WTC11 (cell line): ENCODE results near the gene ARMH2. TPM values are rescaled to one million over a fixed set of nuclear protein-coding genes. Genes with fewer than 3 reads are reported as not detected.
A peak's percentile ranks its signal among the peaks of the same experiment; 100 is the strongest.

Experiments used
- ATAC-seq: fragments of 200-7000 bp; cut with Tn5 transposase; 2 replicates; pipeline ENCODE4 v1.10.0; 2021; ENCODE audit warnings: mild to moderate bottlenecking, moderate library complexity
- CTCF ChIA-PET: fragments of 300-600 bp; sonication (Branson Sonifier 250); formaldehyde crosslinking; loops from one replicate; lab custom pipeline; 2021; ENCODE audit warnings: antibody characterized with exemption; lab: Charles Lee
- POLR2A ChIA-PET: fragments of 350-600 bp; sonication (Branson Sonifier 250); formaldehyde crosslinking; loops from one replicate; lab custom pipeline; 2021; ENCODE audit warnings: antibody characterized with exemption; lab: Charles Lee
- DNase-seq: peaks from one replicate; pipeline ENCODE4 v3.0.0; 2021; ENCODE audit warnings: low spot score
- H3K27ac Mint-ChIP-seq: 2 replicates; pipeline ENCODE4 v1.8.0; 2021; ENCODE audit warnings: mixed read lengths
- H3K27me3 Mint-ChIP-seq: 2 replicates; pipeline ENCODE4 v1.8.0; 2021; ENCODE audit warnings: low read depth, mild to moderate bottlenecking, moderate library complexity, mixed read lengths
- H3K36me3 Mint-ChIP-seq: 2 replicates; pipeline ENCODE4 v1.8.0; 2021; ENCODE audit warnings: mixed read lengths
- H3K4me1 Mint-ChIP-seq: 2 replicates; pipeline ENCODE4 v1.8.0; 2022; ENCODE audit warnings: mixed read lengths
- H3K4me3 Mint-ChIP-seq: 2 replicates; pipeline ENCODE4 v1.8.0; 2021; ENCODE audit warnings: mild to moderate bottlenecking, moderate library complexity, mixed read lengths
- H3K9me3 Mint-ChIP-seq: 2 replicates; pipeline ENCODE4 v1.8.0; 2021; ENCODE audit warnings: mixed read lengths
- ATF1 ChIP-seq: sonication (generic); formaldehyde crosslinking; IDR thresholded peaks from 2 replicates; pipeline ENCODE4 v1.8.1; 2023; ENCODE audit warnings: mild to moderate bottlenecking, moderate library complexity, missing genetic modification reagents
- CBFB ChIP-seq: sonication (generic); formaldehyde crosslinking; IDR thresholded peaks from 2 replicates; pipeline ENCODE4 v1.8.1; 2022; ENCODE audit warnings: mild to moderate bottlenecking, low read depth, missing genetic modification reagents
- CREM ChIP-seq: sonication (generic); formaldehyde crosslinking; IDR thresholded peaks from 2 replicates; pipeline ENCODE4 v1.8.1; 2022; ENCODE audit warnings: mild to moderate bottlenecking, missing genetic modification reagents, moderate library complexity
- CTCF ChIP-seq: fragments of 200-600 bp; IDR thresholded peaks from 2 replicates; pipeline ENCODE4 v1.8.0; 2022; ENCODE audit warnings: antibody characterized with exemption
- E2F1 ChIP-seq: sonication (generic); formaldehyde crosslinking; IDR thresholded peaks from 2 replicates; pipeline ENCODE4 v1.8.0; 2022; ENCODE audit warnings: mild to moderate bottlenecking, missing genetic modification reagents
- ESRRA ChIP-seq: sonication (generic); formaldehyde crosslinking; IDR thresholded peaks from 2 replicates; pipeline ENCODE4 v1.8.1; 2022; ENCODE audit warnings: mild to moderate bottlenecking, missing genetic modification reagents, borderline replicate concordance
- FOXK1 ChIP-seq: sonication (generic); formaldehyde crosslinking; IDR thresholded peaks from 2 replicates; pipeline ENCODE4 v1.8.0; 2022; ENCODE audit warnings: mild to moderate bottlenecking, moderate library complexity, missing genetic modification reagents
- GABPB1 ChIP-seq: sonication (generic); formaldehyde crosslinking; IDR thresholded peaks from 2 replicates; pipeline ENCODE4 v1.8.1; 2023; ENCODE audit warnings: mild to moderate bottlenecking, missing genetic modification reagents
- NFE2L1 ChIP-seq: sonication (generic); formaldehyde crosslinking; IDR thresholded peaks from 2 replicates; pipeline ENCODE4 v1.8.1; 2023; ENCODE audit warnings: missing genetic modification reagents
- NR1H2 ChIP-seq: sonication (generic); formaldehyde crosslinking; IDR thresholded peaks from 2 replicates; pipeline ENCODE4 v1.9.0; 2021; ENCODE audit warnings: mild to moderate bottlenecking, moderate library complexity, missing genetic modification reagents
- NR3C1 ChIP-seq: sonication (generic); formaldehyde crosslinking; conservative IDR thresholded peaks from 2 replicates; pipeline ENCODE4 v1.8.1; 2023; ENCODE audit warnings: low read depth, mild to moderate bottlenecking, missing genetic modification reagents
- PRRX2 ChIP-seq: fragments of 250-450 bp; sonication (Bioruptor Pico); IDR thresholded peaks from 2 replicates; pipeline ENCODE4 v1.8.0; 2021; ENCODE audit warnings: mild to moderate bottlenecking
- TEAD1 ChIP-seq: sonication (generic); formaldehyde crosslinking; IDR thresholded peaks from 2 replicates; pipeline ENCODE4 v1.8.0; 2022; ENCODE audit warnings: mild to moderate bottlenecking, missing genetic modification reagents
- TP53 ChIP-seq: sonication (generic); formaldehyde crosslinking; IDR thresholded peaks from 2 replicates; pipeline ENCODE4 v1.8.1; 2023; ENCODE audit warnings: mild to moderate bottlenecking, missing genetic modification reagents
- ZBTB43 ChIP-seq: sonication (generic); formaldehyde crosslinking; IDR thresholded peaks from 2 replicates; pipeline ENCODE4 v1.8.1; 2023; ENCODE audit warnings: mild to moderate bottlenecking, missing genetic modification reagents
- ZNF219 ChIP-seq: sonication (generic); formaldehyde crosslinking; IDR thresholded peaks from 2 replicates; pipeline ENCODE4 v1.8.0; 2023; ENCODE audit warnings: missing genetic modification reagents, mild to moderate bottlenecking, borderline replicate concordance
- ZNF232 ChIP-seq: sonication (generic); formaldehyde crosslinking; IDR thresholded peaks from 2 replicates; pipeline ENCODE4 v1.8.0; 2022; ENCODE audit warnings: mild to moderate bottlenecking, missing genetic modification reagents
- ZNF423 ChIP-seq: fragments of 250-450 bp; sonication (Bioruptor Pico); IDR thresholded peaks from 2 replicates; pipeline ENCODE4 v2.1.2; 2022; ENCODE audit warnings: mild to moderate bottlenecking, moderate library complexity
- total RNA-seq: library from RNA; stranded (reverse); gene quantifications from 3 replicates; pipeline ENCODE4 v1.2.3, GENCODE V29; 2021
- TF ChIP-seq, protein P1 (sequence below): sonication (generic); formaldehyde crosslinking; conservative IDR thresholded peaks from 2 replicates; pipeline ENCODE4 v1.8.1; 2023; ENCODE audit warnings: mild to moderate bottlenecking, low read depth, missing genetic modification reagents, moderate library complexity
- TF ChIP-seq, protein P2 (sequence below): sonication (generic); formaldehyde crosslinking; IDR thresholded peaks from 2 replicates; pipeline ENCODE4 v1.8.0; 2023; ENCODE audit warnings: mild to moderate bottlenecking, missing genetic modification reagents
- TF ChIP-seq, protein P3 (sequence below): sonication (generic); formaldehyde crosslinking; IDR thresholded peaks from 2 replicates; pipeline ENCODE4 v1.8.0; 2023; ENCODE audit warnings: missing genetic modification reagents

The ARMH2 gene
- total RNA-seq, 1 experiment from 2014 or later = not detected

DNA sequence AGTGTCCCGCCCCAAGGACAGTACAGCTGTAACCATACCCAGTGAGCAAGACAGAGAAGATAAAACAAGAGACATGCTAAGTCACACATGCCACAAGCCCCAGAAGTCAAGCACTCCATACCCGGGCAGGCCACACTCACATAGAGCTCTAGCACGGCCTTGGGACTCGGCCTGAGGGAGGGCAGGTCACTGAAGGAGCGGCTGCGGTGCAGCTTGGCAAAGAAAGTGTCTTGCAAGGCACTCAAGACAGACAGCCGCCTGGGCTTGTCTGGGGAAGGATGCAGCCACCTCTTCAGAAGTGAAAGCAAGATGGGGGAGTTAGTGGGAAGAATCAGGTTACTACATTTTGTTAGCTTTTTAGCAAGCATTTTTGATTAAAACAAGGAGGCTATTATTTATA lies 48.7 kb upstream of the ARMH2 start:
- Mint-ChIP-seq H3K36me3 (peaks cover 21% of the 10 kb centered on the region), H3K9me3 (no peaks in the 10 kb centered on the region), H3K4me1 (peaks cover 6% of the 10 kb centered on the region; the same call in 1 of the 2 replicates), H3K27me3 (no peaks in the 10 kb centered on the region), H3K4me3 (no peak overlapping the region), H3K27ac (peak overlapping the region; percentile 43)
- ATAC-seq = no peak
- TF ChIP-seq CBFB (CRISPR knock-in tag) (no peak), CTCF (no peak), E2F1 (CRISPR knock-in tag) (no peak), ZNF232 (CRISPR knock-in tag) (no peak), PRRX2 (no peak), ZNF219 (CRISPR knock-in tag) (no peak)
- POLR2A ChIA-PET = no interaction called here
- CTCF ChIA-PET = interaction anchor here (0.8 kb wide), 1 partner anchor 9 kb away, joined by 3 read pairs; no protein-coding TSS in a partner anchor
- DNase-seq = no peak

DNA sequence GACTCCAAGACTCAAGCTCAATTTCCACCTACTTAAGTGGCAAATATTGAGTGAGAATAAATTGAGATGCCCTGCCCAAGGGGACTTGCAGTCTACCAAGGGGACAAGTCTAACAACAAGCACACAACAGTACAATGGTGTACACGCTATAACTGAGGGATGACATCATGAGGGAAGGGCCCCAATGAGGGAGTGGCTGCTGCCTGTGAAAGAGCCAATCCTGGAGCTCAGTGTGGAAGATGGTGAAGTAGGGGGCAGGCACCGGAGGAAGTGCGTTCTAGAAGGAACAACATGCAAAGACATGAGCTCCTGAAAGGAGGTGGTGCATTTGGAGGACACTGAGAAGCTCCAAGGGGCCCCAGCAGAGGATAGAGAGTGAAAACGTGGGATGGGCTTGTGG lies 46.9 kb upstream of the ARMH2 start:
- no peak for ATAC-seq
- H3K9me3 Mint-ChIP-seq = no peaks in the 10 kb centered on the region
- H3K4me3 Mint-ChIP-seq = no peak overlapping the region
- TF ChIP-seq TEAD1 (CRISPR knock-in tag) = no peak
- TF ChIP-seq ESRRA (CRISPR knock-in tag) = no peak
- no peak for TF ChIP-seq ZBTB43 (CRISPR knock-in tag)
- no peak for TF ChIP-seq NR1H2
- no peak for TF ChIP-seq CREM
- no peak for TF ChIP-seq TP53 (CRISPR knock-in tag)
- TF ChIP-seq NR3C1 (CRISPR knock-in tag) = no peak
- TF ChIP-seq, protein P1, sequence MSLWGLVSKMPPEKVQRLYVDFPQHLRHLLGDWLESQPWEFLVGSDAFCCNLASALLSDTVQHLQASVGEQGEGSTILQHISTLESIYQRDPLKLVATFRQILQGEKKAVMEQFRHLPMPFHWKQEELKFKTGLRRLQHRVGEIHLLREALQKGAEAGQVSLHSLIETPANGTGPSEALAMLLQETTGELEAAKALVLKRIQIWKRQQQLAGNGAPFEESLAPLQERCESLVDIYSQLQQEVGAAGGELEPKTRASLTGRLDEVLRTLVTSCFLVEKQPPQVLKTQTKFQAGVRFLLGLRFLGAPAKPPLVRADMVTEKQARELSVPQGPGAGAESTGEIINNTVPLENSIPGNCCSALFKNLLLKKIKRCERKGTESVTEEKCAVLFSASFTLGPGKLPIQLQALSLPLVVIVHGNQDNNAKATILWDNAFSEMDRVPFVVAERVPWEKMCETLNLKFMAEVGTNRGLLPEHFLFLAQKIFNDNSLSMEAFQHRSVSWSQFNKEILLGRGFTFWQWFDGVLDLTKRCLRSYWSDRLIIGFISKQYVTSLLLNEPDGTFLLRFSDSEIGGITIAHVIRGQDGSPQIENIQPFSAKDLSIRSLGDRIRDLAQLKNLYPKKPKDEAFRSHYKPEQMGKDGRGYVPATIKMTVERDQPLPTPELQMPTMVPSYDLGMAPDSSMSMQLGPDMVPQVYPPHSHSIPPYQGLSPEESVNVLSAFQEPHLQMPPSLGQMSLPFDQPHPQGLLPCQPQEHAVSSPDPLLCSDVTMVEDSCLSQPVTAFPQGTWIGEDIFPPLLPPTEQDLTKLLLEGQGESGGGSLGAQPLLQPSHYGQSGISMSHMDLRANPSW (CRISPR knock-in tag) = no peak
- TF ChIP-seq FOXK1 (CRISPR knock-in tag) = no peak
- no peaks in the 10 kb centered on the region for H3K27me3 Mint-ChIP-seq
- ChIA-PET CTCF (interaction anchor here (1.2 to 1.7 kb wide), 2 partner anchors 146 to 172 kb away, joined by 5 to 6 read pairs; no protein-coding TSS in a partner anchor), POLR2A (interaction anchor here (0.6 kb wide), 1 partner anchor 20 kb away, joined by 3 read pairs; no protein-coding TSS in a partner anchor)
- H3K27ac Mint-ChIP-seq = no peak overlapping the region
- H3K4me1 Mint-ChIP-seq = peaks cover 6% of the 10 kb centered on the region; the same call in 1 of the 2 replicates
- peaks cover 21% of the 10 kb centered on the region for H3K36me3 Mint-ChIP-seq
- no peak for DNase-seq

DNA sequence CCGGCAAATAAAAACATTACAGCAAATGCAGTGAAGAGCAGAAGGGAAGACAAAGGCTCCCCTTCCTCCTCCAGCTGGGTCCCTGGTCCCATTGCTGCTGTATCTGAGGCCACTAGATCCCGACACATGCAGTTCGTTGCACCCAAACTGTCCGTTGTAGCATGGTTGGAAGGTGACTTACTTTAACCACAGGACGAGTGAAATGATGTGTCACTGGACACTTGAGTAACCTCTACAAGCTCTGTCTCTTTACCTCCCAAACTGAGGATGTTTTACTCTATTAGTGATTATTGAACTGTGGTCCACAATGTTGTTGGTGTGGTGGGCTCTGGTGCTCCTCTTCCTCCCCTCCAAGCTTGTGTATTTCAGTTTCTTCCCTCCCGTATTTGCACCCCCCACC lies 46.2 kb upstream of the ARMH2 start:
- peaks cover 21% of the 10 kb centered on the region for H3K36me3 Mint-ChIP-seq
- CTCF ChIA-PET = interaction anchor here (1.2 to 1.7 kb wide), 2 partner anchors 147 to 173 kb away, joined by 5 to 6 read pairs; no protein-coding TSS in a partner anchor
- DNase-seq (no peak), ATAC-seq (no peak)
- no peaks in the 10 kb centered on the region for H3K27me3 Mint-ChIP-seq
- POLR2A ChIA-PET = no interaction called here
- peaks cover 6% of the 10 kb centered on the region; the same call in 1 of the 2 replicates for H3K4me1 Mint-ChIP-seq
- H3K9me3 Mint-ChIP-seq = no peaks in the 10 kb centered on the region
- H3K27ac Mint-ChIP-seq = no peak overlapping the region
- no peak overlapping the region for H3K4me3 Mint-ChIP-seq
- TF ChIP-seq ZNF423 (CRISPR knock-in tag) = no peak
- TF ChIP-seq, protein P2, sequence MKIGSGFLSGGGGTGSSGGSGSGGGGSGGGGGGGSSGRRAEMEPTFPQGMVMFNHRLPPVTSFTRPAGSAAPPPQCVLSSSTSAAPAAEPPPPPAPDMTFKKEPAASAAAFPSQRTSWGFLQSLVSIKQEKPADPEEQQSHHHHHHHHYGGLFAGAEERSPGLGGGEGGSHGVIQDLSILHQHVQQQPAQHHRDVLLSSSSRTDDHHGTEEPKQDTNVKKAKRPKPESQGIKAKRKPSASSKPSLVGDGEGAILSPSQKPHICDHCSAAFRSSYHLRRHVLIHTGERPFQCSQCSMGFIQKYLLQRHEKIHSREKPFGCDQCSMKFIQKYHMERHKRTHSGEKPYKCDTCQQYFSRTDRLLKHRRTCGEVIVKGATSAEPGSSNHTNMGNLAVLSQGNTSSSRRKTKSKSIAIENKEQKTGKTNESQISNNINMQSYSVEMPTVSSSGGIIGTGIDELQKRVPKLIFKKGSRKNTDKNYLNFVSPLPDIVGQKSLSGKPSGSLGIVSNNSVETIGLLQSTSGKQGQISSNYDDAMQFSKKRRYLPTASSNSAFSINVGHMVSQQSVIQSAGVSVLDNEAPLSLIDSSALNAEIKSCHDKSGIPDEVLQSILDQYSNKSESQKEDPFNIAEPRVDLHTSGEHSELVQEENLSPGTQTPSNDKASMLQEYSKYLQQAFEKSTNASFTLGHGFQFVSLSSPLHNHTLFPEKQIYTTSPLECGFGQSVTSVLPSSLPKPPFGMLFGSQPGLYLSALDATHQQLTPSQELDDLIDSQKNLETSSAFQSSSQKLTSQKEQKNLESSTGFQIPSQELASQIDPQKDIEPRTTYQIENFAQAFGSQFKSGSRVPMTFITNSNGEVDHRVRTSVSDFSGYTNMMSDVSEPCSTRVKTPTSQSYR (CRISPR knock-in tag) = no peak
- TF ChIP-seq GABPB1 (CRISPR knock-in tag) = no peak
- TF ChIP-seq NFE2L1 (CRISPR knock-in tag) = no peak
- TF ChIP-seq, protein P3, sequence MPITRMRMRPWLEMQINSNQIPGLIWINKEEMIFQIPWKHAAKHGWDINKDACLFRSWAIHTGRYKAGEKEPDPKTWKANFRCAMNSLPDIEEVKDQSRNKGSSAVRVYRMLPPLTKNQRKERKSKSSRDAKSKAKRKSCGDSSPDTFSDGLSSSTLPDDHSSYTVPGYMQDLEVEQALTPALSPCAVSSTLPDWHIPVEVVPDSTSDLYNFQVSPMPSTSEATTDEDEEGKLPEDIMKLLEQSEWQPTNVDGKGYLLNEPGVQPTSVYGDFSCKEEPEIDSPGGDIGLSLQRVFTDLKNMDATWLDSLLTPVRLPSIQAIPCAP (CRISPR knock-in tag) = no peak
- no peak for TF ChIP-seq ATF1 (CRISPR knock-in tag)
- TF ChIP-seq FOXK1 (CRISPR knock-in tag) = no peak
- TF ChIP-seq TEAD1 (CRISPR knock-in tag) = no peak
